ENCODE results near the gene MAPT. TPM values are rescaled to one million over a fixed set of nuclear protein-coding genes. Genes with fewer than 3 reads are reported as not detected.

Gene MAPT
- total RNA-seq, 1 donor from 2014 or later = 2.4 TPM

- peaks cover 7% of the 10 kb centered on the region for H3K4me1 ChIP-seq
- no peaks in the 10 kb centered on the region for H3K36me3 Mint-ChIP-seq
- H4K20me1 ChIP-seq (ENCODE audit: low read depth) = no peaks in the 10 kb centered on the region
- no peak for DNase-seq (ENCODE audit: low spot score)
- no peaks in the 10 kb centered on the region for H3K9me3 ChIP-seq (ENCODE audit: low read depth)
- H3K4me2 ChIP-seq = no peak overlapping the region
- no peak overlapping the region for H3K27ac Mint-ChIP-seq
- no peak overlapping the region for H3K4me3 ChIP-seq
- H3K27ac ChIP-seq = no peak overlapping the region
- H3K4me3 Mint-ChIP-seq = no peak overlapping the region
- H3K36me3 ChIP-seq = no peaks in the 10 kb centered on the region
- no peak overlapping the region for H2AFZ ChIP-seq (replicated peaks)
- no peaks in the 10 kb centered on the region for H3K79me2 ChIP-seq (ENCODE audit: low read depth)
- no peaks in the 10 kb centered on the region for H3F3A ChIP-seq (ENCODE audit: low read depth)
- H3K27me3 Mint-ChIP-seq (ENCODE audit: insufficient read depth, low read depth) = peaks cover 2% of the 10 kb centered on the region
- H3K27me3 ChIP-seq = no peaks in the 10 kb centered on the region
- H3K4me1 Mint-ChIP-seq = peaks cover 11% of the 10 kb centered on the region
- H3K9ac ChIP-seq = no peak overlapping the region
- no peak for TF ChIP-seq EZH2phosphoT487 (IDR thresholded peaks at IDR 0.05)
- TF ChIP-seq CTCF (IDR thresholded peaks at IDR 0.05) = no peak
- no peak for TF ChIP-seq EZH2 (IDR thresholded peaks at IDR 0.05)
- no peaks in the 10 kb centered on the region for H3K9me3 Mint-ChIP-seq
These were observed 84.8 kb downstream of the MAPT start for GRCh38 chr17:45979137-45979536.

DNA sequence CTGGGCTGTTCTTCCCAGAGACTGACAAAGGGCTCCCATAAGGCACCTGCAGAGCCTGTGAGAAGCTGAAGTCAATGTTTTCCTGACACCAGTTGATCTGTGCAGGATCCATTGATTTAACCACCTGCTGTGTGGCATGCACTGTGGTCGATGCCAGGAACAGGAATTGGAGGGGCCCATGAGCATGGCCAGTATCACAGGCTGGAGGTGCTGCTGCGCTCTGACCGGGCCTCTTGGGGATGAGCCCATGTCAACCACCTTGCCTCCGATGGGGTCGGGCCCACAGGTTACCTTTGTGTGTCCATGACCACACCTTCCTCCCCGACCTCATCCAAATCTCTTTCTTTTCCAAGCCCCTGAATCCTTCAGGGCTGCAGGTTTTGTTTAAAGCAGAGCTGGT is 86.5 kb downstream of the MAPT start:
- H3K79me2 ChIP-seq (ENCODE audit: low read depth) = no peaks in the 10 kb centered on the region
- peaks cover 6% of the 10 kb centered on the region for H3K27me3 Mint-ChIP-seq (ENCODE audit: insufficient read depth, low read depth)

GRCh38 chr17:45981306-45981705 is 87.0 kb downstream of the MAPT start:
- TF ChIP-seq CTCF (IDR thresholded peaks at IDR 0.05) = no peak
- TF ChIP-seq EZH2 (IDR thresholded peaks at IDR 0.05) = no peak
- no peak for TF ChIP-seq EZH2phosphoT487 (IDR thresholded peaks at IDR 0.05)
- Histone ChIP-seq H3K79me2 (ENCODE audit: low read depth) (no peaks in the 10 kb centered on the region), H3K4me3 (no peak overlapping the region), H3K9ac (no peak overlapping the region), H3K4me2 (no peak overlapping the region), H3K27me3 (no peaks in the 10 kb centered on the region), H2AFZ (replicated peaks) (no peak overlapping the region), H4K20me1 (ENCODE audit: low read depth) (no peaks in the 10 kb centered on the region), H3K4me1 (peaks cover 7% of the 10 kb centered on the region), H3K9me3 (ENCODE audit: low read depth) (no peaks in the 10 kb centered on the region), H3F3A (ENCODE audit: low read depth) (no peaks in the 10 kb centered on the region), H3K36me3 (no peaks in the 10 kb centered on the region), H3K27ac (no peak overlapping the region)
- Mint-ChIP-seq H3K4me1 (peaks cover 11% of the 10 kb centered on the region), H3K4me3 (no peak overlapping the region), H3K27ac (no peak overlapping the region), H3K27me3 (ENCODE audit: insufficient read depth, low read depth) (peaks cover 6% of the 10 kb centered on the region), H3K9me3 (no peaks in the 10 kb centered on the region), H3K36me3 (no peaks in the 10 kb centered on the region)
- DNase-seq (ENCODE audit: low spot score) = no peak

More for the DNA sequence above, 86.5 kb downstream of the MAPT start:
- H3K4me1 Mint-ChIP-seq = peaks cover 11% of the 10 kb centered on the region
- Histone ChIP-seq H3F3A (ENCODE audit: low read depth) (no peaks in the 10 kb centered on the region), H3K9ac (no peak overlapping the region), H3K4me1 (peaks cover 7% of the 10 kb centered on the region), H3K27me3 (no peaks in the 10 kb centered on the region), H3K9me3 (ENCODE audit: low read depth) (no peaks in the 10 kb centered on the region), H3K4me2 (no peak overlapping the region), H3K36me3 (no peaks in the 10 kb centered on the region), H3K4me3 (no peak overlapping the region), H3K27ac (no peak overlapping the region), H2AFZ (replicated peaks) (no peak overlapping the region), H4K20me1 (ENCODE audit: low read depth) (no peaks in the 10 kb centered on the region)
- H3K9me3 Mint-ChIP-seq = no peaks in the 10 kb centered on the region
- H3K36me3 Mint-ChIP-seq = no peaks in the 10 kb centered on the region
- DNase-seq (ENCODE audit: low spot score) = no peak
- H3K27ac Mint-ChIP-seq = no peak overlapping the region
- TF ChIP-seq EZH2 (IDR thresholded peaks at IDR 0.05) (no peak), EZH2phosphoT487 (IDR thresholded peaks at IDR 0.05) (no peak), CTCF (IDR thresholded peaks at IDR 0.05) (no peak)
- no peak overlapping the region for H3K4me3 Mint-ChIP-seq
